Heart left ventricle (tissue), 16 donors: Measurements from ENCODE around the gene MYO1A. TPM values are rescaled to one million over a fixed set of nuclear protein-coding genes. Genes with fewer than 3 reads are reported as not detected.

ENCODE experiments used
- ATAC-seq, 4 donors: fragments of 200-7000 bp; cut with Tn5 transposase; one replicate each; pipeline ENCODE4 v1.9.1; 2020 to 2022; ENCODE audit warnings: moderate library complexity in 4 of 4, mild to moderate bottlenecking in 3 of 4, moderate number of reproducible peaks in 1 of 4
- DNase-seq, 5 donors: peaks; one replicate each; pipeline ENCODE4 v3.0.0-alpha.2; 2020
- H3K27ac ChIP-seq, 12 donors: fragments of 200-600 bp; sonication (generic) in 4 of 12; one replicate each; pipeline versions ENCODE4 v1.5.0 to v1.8.0; 2016 to 2022; ENCODE audit warnings: mild to moderate bottlenecking in 2 of 12
- H3K27me3 ChIP-seq, 9 donors: fragments of 200-600 bp; sonication (generic) in 2 of 9; one replicate each; pipeline versions ENCODE4 v1.5.1 to v1.8.0; 2016 to 2022; ENCODE audit warnings: mild to moderate bottlenecking in 3 of 9
- H3K36me3 ChIP-seq, 9 donors: fragments of 200-600 bp; sonication (generic) in 2 of 9; one replicate each; pipeline versions ENCODE4 v1.5.0 to v1.8.0; 2018 to 2022; ENCODE audit warnings: mild to moderate bottlenecking in 2 of 9
- H3K4me1 ChIP-seq, 12 donors: fragments of 200-600 bp; sonication (generic) in 4 of 12; one replicate each; pipeline versions ENCODE4 v1.5.0 to v1.8.0; 2016 to 2022; ENCODE audit warnings: mild to moderate bottlenecking in 3 of 12
- H3K4me3 ChIP-seq, 12 donors: fragments of 200-600 bp; sonication (generic) in 4 of 12; one replicate each; pipeline versions ENCODE4 v1.5.0 to v1.8.0; 2017 to 2022; ENCODE audit warnings: mild to moderate bottlenecking in 9 of 12, moderate library complexity in 4 of 12
- H3K9me3 ChIP-seq, 12 donors: fragments of 200-600 bp; sonication (generic) in 4 of 12; one replicate each; pipeline versions ENCODE4 v1.5.0 to v1.8.0; 2016 to 2022; ENCODE audit warnings: mild to moderate bottlenecking in 1 of 12
- POLR2A ChIP-seq, 2 donors: fragments of 450-650 bp; IDR thresholded peaks; one replicate each; pipeline ENCODE4 v1.6.1; 2017; ENCODE audit warnings: antibody characterized with exemption in 2 of 2, mild to moderate bottlenecking in 2 of 2, moderate library complexity in 2 of 2
- WGBS, 4 donors: extraction: QIAGEN DNeasy Blood & Tissue Kit in 2 of 4; methylation state at CpG; one replicate each; pipeline versions ENCODE4 v1.1.5 to v1.1.7; 2013 to 2018; 5-methylcytosine and 5-hydroxymethylcytosine counted together
- intact Hi-C, 10 donors: fragments of 100-400 bp; cut with DNase I; formaldehyde crosslinking; loops; one replicate each; pipeline versions ENCODE4 v1.11.1 to v1.14.2; 2022
- long read RNA-seq, 3 donors: library from polyadenylated mRNA; unstranded; transcript quantifications; one replicate each; pipeline ENCODE4 v2.0.0, GENCODE V29; 2020 to 2021
- polyA plus RNA-seq, 2 donors: library from polyadenylated mRNA; stranded (reverse); fragments of 200-250 nt; gene quantifications; one replicate each; pipeline ENCODE4 v1.2.3, GENCODE V29; 2013
- total RNA-seq, 9 donors: library from RNA; depleted of rRNA in 2 of 9; stranded (reverse); fragments of >200 nt in 2 of 9; fragmentation: NEBNext Ultra II Directional in 3 of 9; extraction: Animal tissue kit (Norgen Biotek cat#: 25700) in 3 of 9; gene quantifications; one replicate each; pipeline versions ENCODE4 v1.1.0 to v1.2.4, GENCODE V29; 2016 to 2023
- TF ChIP-seq, protein P1 (sequence below), 12 donors: fragments of 200-600 bp; sonication (generic) in 4 of 12; IDR thresholded peaks; one replicate each; pipeline versions ENCODE4 v1.5.0 to v1.8.0; 2018 to 2022; ENCODE audit warnings: antibody characterized with exemption in 12 of 12, mild to moderate bottlenecking in 5 of 12
- donor health status: ischemic (EF 13 %, LVEDD 7.1; RV severe dilation, severe dysfunction).
- donor health status: healthy with polysubstance abuse.
- donor health status: DM: no; HTN: yes; CAD: no.
- donor health status: DM: no; HTN: no; CAD: no.
- donor health status: ischemic (EF 25% LVEDD 6.9; RV normal size, moderate dysfunction).
- donor health status: ischemic (EF 25% LVEDD 5.7; RV mildly dilated, moderate dysfunction).
- donor health status: healthy.
- donor health status: DM: yes; HTN: yes; CAD: no.
- donor health status: ischemic (EF 35%, LVEDD 5.7; RV mildly dilated, moderate dysfunction).
- donor health status: nonischemic (EF 11% LVEDD 7.7; RV severe dilation, severe dysfunction).
- donor health status: DM: yes; HTN: yes; CAD: no.
- donor health status: PGD.
- donor health status: ischemic (EF 29% LVEDD 5.4; RV normal size, mild dysfunction).
- donor health status: nonischemic (EF 23%, LVEDD 6.1; RV moderate dilation, normal function).

MYO1A gene
- total RNA-seq (under 1 TPM in 3 of 9 donors, not detected in 6; 0.06 to 0.77 (median 0.45) TPM), polyA plus RNA-seq (under 1 TPM in 1 of 2 donors, not detected in 1; 0.19 TPM)
- long read RNA-seq, donor 1: 0 reads
- long read RNA-seq, donor 2: 0 reads
- long read RNA-seq, donor 3: 0 reads

DNA sequence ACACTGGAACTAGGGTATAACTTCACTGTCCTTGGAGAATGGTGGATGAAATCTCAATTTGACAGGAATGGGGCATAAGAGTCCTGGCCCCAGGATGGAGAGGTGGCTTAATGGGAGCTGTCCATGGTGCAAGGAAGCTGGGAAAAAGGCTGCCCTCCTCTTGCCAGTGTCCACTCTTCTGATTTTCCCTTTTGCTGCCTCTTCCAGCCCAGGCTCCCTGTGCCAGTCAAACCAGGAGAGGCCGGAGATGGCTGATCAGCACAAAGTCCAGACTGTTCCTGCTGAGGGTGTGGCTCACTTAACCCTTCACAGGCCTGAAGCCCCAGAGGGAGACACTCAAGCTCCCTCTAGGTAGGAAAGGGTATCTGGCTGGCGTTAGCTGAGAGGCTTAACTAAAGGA, at the start of gene MYO1A:
TSS of gene MYO1A (minus strand) at position 240 of the 400 bp plus-strand sequence. CDS start 1,806 bp downstream, outside the sequence.
- peaks cover 0 to 36% (median 0%) of the 10 kb centered on the region in 12 donors for H3K4me1 ChIP-seq
- 29 to 36% (median 34%) methylated on average over 2 of the region's 2 CpGs for WGBS, 4 donors
- ATAC-seq: peak in 1 of 4 donors; percentile 9

DNA sequence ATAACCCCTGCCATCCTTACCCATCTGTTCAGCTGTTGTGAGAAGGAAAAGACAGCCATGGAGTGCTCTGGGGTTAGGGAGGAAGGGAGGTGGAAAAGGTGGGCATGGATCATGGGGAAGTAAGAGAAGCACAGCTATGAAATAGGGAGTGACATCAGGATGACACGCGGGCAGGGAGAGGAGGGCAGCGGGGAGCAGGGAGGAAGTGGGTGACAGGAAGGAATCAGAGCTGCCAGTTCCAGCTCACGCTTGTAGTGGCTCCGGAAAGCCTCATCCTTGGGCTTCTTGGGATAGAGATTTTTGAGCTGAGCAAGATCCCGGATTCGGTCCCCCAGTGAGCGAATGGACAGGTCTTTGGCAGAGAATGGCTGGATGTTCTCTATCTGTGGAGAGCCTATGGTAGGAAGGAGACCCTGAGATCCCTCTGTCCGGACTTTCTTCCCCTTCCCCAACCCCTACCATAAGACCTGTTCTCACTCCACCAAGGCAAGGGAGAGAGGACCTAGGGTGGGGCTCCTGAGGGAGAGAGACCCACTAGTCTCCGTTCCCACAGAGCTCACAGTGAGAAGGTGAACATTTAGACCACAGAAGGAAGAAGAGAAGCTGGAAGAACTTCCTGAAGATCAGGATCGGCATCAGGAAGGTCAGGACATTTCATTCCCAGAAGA, 49.3 kb upstream of the MYO1A start:
- intact Hi-C loops: no loop called here
- no peak for TF ChIP-seq POLR2A (IDR thresholded peaks at IDR 0.05)
- TF ChIP-seq, protein P1, sequence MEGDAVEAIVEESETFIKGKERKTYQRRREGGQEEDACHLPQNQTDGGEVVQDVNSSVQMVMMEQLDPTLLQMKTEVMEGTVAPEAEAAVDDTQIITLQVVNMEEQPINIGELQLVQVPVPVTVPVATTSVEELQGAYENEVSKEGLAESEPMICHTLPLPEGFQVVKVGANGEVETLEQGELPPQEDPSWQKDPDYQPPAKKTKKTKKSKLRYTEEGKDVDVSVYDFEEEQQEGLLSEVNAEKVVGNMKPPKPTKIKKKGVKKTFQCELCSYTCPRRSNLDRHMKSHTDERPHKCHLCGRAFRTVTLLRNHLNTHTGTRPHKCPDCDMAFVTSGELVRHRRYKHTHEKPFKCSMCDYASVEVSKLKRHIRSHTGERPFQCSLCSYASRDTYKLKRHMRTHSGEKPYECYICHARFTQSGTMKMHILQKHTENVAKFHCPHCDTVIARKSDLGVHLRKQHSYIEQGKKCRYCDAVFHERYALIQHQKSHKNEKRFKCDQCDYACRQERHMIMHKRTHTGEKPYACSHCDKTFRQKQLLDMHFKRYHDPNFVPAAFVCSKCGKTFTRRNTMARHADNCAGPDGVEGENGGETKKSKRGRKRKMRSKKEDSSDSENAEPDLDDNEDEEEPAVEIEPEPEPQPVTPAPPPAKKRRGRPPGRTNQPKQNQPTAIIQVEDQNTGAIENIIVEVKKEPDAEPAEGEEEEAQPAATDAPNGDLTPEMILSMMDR (IDR thresholded peaks at IDR 0.05): no peak
- no peaks in the 10 kb centered on the region for H3K27me3 ChIP-seq
- no peak for ATAC-seq
- H3K27ac ChIP-seq: no peak overlapping the region
- H3K4me1 ChIP-seq: peaks cover 0 to 15% (median 3%) of the 10 kb centered on the region in 12 donors
- WGBS, 4 donors: 74 to 83% (median 79%) methylated on average over 11 of the region's 11 CpGs
- peaks cover 0 to 96% (median 76%) of the 10 kb centered on the region in 9 donors for H3K36me3 ChIP-seq
- H3K9me3 ChIP-seq: no peaks in the 10 kb centered on the region
- no peak for DNase-seq
- no peak overlapping the region for H3K4me3 ChIP-seq

More for the DNA sequence above, at the start of gene MYO1A:
- no peak for TF ChIP-seq POLR2A (IDR thresholded peaks at IDR 0.05)
- TF ChIP-seq, protein P1 (IDR thresholded peaks at IDR 0.05): no peak
- Histone ChIP-seq H3K36me3 (no peaks in the 10 kb centered on the region), H3K27me3 (peaks cover 0 to 10% (median 0%) of the 10 kb centered on the region in 9 donors), H3K27ac (no peak within 1 kb of the TSS), H3K9me3 (no peaks in the 10 kb centered on the region), H3K4me3 (no peak within 1 kb of the TSS)
- intact Hi-C loops: no loop called here
- DNase-seq: no peak

- H3K4me3 ChIP-seq: no peak overlapping the region
- peaks cover 0 to 91% (median 72%) of the 10 kb centered on the region in 9 donors for H3K36me3 ChIP-seq
- H3K4me1 ChIP-seq: peaks cover 0 to 20% (median 6%) of the 10 kb centered on the region in 12 donors
- ATAC-seq (no peak), DNase-seq (no peak)
- no peaks in the 10 kb centered on the region for H3K9me3 ChIP-seq
- intact Hi-C loops: no loop called here
- no peak overlapping the region for H3K27ac ChIP-seq
- H3K27me3 ChIP-seq: no peaks in the 10 kb centered on the region
- WGBS, 4 donors: 90 to 94% (median 91%) methylated on average over 1 of the region's 1 CpG
- TF ChIP-seq, protein P1 (IDR thresholded peaks at IDR 0.05): no peak
- no peak for TF ChIP-seq POLR2A (IDR thresholded peaks at IDR 0.05)
Observed at GRCh38 chr12:57098546-57098945, 48.6 kb upstream of the MYO1A start.

- Histone ChIP-seq H3K36me3 (peaks cover 0 to 94% (median 80%) of the 10 kb centered on the region in 9 donors), H3K4me3 (no peak overlapping the region), H3K27ac (no peak overlapping the region), H3K4me1 (peaks cover 0 to 30% (median 13%) of the 10 kb centered on the region in 12 donors), H3K9me3 (no peaks in the 10 kb centered on the region), H3K27me3 (no peaks in the 10 kb centered on the region)
- ATAC-seq (no peak), DNase-seq (no peak)
- TF ChIP-seq, protein P1 (IDR thresholded peaks at IDR 0.05): no peak
- no peak for TF ChIP-seq POLR2A (IDR thresholded peaks at IDR 0.05)
- WGBS, 4 donors: 92 to 94% (median 93%) methylated on average over 8 of the region's 8 CpGs
- intact Hi-C loops: no loop called here
Observed at GRCh38 chr12:57097554-57097835, 47.6 kb upstream of the MYO1A start.
